B cell (primary cell): Measurements from ENCODE around the gene PUS7. TPM values are rescaled to one million over a fixed set of nuclear protein-coding genes. Genes with fewer than 3 reads are reported as not detected.

Experiments
- ATAC-seq: fragments of 200-7000 bp; cut with Tn5 transposase; one replicate; pipeline ENCODE4 v1.10.0; 2021; ENCODE audit warnings: low read depth, mild to moderate bottlenecking, moderate number of reproducible peaks, moderate library complexity
- CTCF ChIA-PET: fragments of 350-600 bp; sonication (Branson Sonifier 250); formaldehyde crosslinking; loops from one replicate; lab custom pipeline; 2021; ENCODE audit warnings: antibody characterized with exemption, inconsistent platforms; lab: Charles Lee
- POLR2A ChIA-PET: fragments of 350-600 bp; sonication (Branson Sonifier 250); formaldehyde crosslinking; loops from one replicate; lab custom pipeline; 2021; ENCODE audit warnings: antibody characterized with exemption; lab: Charles Lee
- DNase-seq: peaks from one replicate; pipeline ENCODE4 v3.0.0; 2013
- H2AFZ ChIP-seq: 2 replicates; pipeline ENCODE4 v1.6.1; 2012; ENCODE audit warnings: mild to moderate bottlenecking, low read depth, low read length; ENCODE audit not compliant: insufficient read depth, poor library complexity, severe bottlenecking
- H3K27ac ChIP-seq, 2 donors: 1 replicate in 1 of 2; 2 replicates in 1 of 2; pipeline ENCODE4 v1.5.1; 2012 to 2013; ENCODE audit warnings: low read length in 2 of 2, mild to moderate bottlenecking in 2 of 2, moderate library complexity in 1 of 2
- H3K27me3 ChIP-seq, 4 experiments: fragments of 200-600 bp in 1 of 4; sonication (generic) in 1 of 4; replicated peaks in 1 of 4; 1 replicate in 2 of 4; 2 replicates in 2 of 4; pipeline versions ENCODE4 v1.6.1 to v1.7.0; 2013 to 2016; ENCODE audit warnings: low read length in 3 of 4, mild to moderate bottlenecking in 2 of 4, mixed read lengths in 1 of 4, moderate library complexity in 1 of 4; ENCODE audit not compliant: insufficient read depth in 4 of 4, control insufficient read depth in 3 of 4; ENCODE audit errors: control extremely low read depth in 1 of 4
- H3K36me3 ChIP-seq, 2 experiments: replicated peaks in 1 of 2; 1 replicate in 1 of 2; 2 replicates in 1 of 2; pipeline versions ENCODE4 v1.6.1 to v1.7.1; 2013; ENCODE audit warnings: low read length in 1 of 2; ENCODE audit not compliant: insufficient read depth in 2 of 2, control insufficient read depth in 1 of 2; ENCODE audit errors: control extremely low read depth in 1 of 2, extremely low read depth in 1 of 2
- H3K4me1 ChIP-seq, 2 donors: fragments of 200-600 bp in 1 of 2; sonication (generic) in 1 of 2; 1 replicate in 1 of 2; 2 replicates in 1 of 2; pipeline versions ENCODE4 v1.5.1 to v1.6.1; 2013 to 2017; ENCODE audit warnings: low read length in 2 of 2; ENCODE audit not compliant: control insufficient read depth in 2 of 2, insufficient read depth in 2 of 2
- H3K4me2 ChIP-seq: replicated peaks from 2 replicates; pipeline ENCODE3; 2012; ENCODE audit warnings: mild to moderate bottlenecking, low read depth, low read length; ENCODE audit not compliant: poor library complexity, severe bottlenecking
- H3K4me3 ChIP-seq, 5 experiments: fragments of 200-600 bp in 1 of 5; sonication (generic) in 1 of 5; 1 replicate in 3 of 5; 2 replicates in 2 of 5; pipeline versions ENCODE4 v1.5.1 to v1.7.0; 2011 to 2016; ENCODE audit warnings: low read length in 4 of 5, mild to moderate bottlenecking in 4 of 5, low read depth in 2 of 5, control low read depth in 1 of 5, moderate library complexity in 1 of 5; ENCODE audit not compliant: insufficient read depth in 1 of 5; ENCODE audit errors: control extremely low read depth in 1 of 5, extremely low read depth in 1 of 5
- H3K79me2 ChIP-seq: fragments of 200-600 bp; sonication (generic); one replicate; pipeline ENCODE4 v1.6.0; 2016; ENCODE audit warnings: low read length; ENCODE audit not compliant: control insufficient read depth, insufficient read depth
- H3K9ac ChIP-seq: fragments of 200-600 bp; sonication (generic); 2 replicates; pipeline ENCODE4 v1.6.1; 2017; ENCODE audit warnings: mild to moderate bottlenecking, low read length, moderate library complexity
- H3K9me3 ChIP-seq, 3 donors: one replicate each; pipeline versions ENCODE4 v1.6.1 to v1.7.1; 2013; ENCODE audit warnings: low read length in 2 of 3; ENCODE audit not compliant: control insufficient read depth in 2 of 3, insufficient read depth in 1 of 3; ENCODE audit errors: control extremely low read depth in 1 of 3
- H4K20me1 ChIP-seq: 2 replicates; pipeline ENCODE4 v1.6.0; 2012; ENCODE audit warnings: mild to moderate bottlenecking, low read length; ENCODE audit not compliant: insufficient read depth, control insufficient read depth, poor library complexity, severe bottlenecking
- H3K27ac Mint-ChIP-seq: one replicate; pipeline ENCODE4 v1.8.0; 2021; ENCODE audit warnings: mixed read lengths
- H3K27me3 Mint-ChIP-seq: one replicate; pipeline ENCODE4 v1.8.0; 2021; ENCODE audit warnings: mixed read lengths
- H3K4me1 Mint-ChIP-seq: one replicate; pipeline ENCODE4 v1.8.0; 2021; ENCODE audit warnings: mixed read lengths
- H3K4me3 Mint-ChIP-seq: one replicate; pipeline ENCODE4 v1.8.0; 2021; ENCODE audit warnings: mixed read lengths
- H3K9me3 Mint-ChIP-seq: one replicate; pipeline ENCODE4 v1.8.0; 2022; ENCODE audit warnings: mixed read lengths; ENCODE audit not compliant: insufficient read depth
- EZH2 ChIP-seq: IDR thresholded peaks from 2 replicates; pipeline ENCODE4 v1.6.1; 2012; ENCODE audit warnings: borderline replicate concordance, low read depth, mild to moderate bottlenecking, moderate library complexity, low read length; ENCODE audit not compliant: insufficient read depth, poor library complexity, severe bottlenecking
- WGBS: methylation state at CpG from one replicate; pipeline ENCODE4 v1.1.5; 2013; ENCODE audit warnings: missing lambda C conversion rate; ENCODE audit not compliant: insufficient coverage; 5-methylcytosine and 5-hydroxymethylcytosine counted together
- intact Hi-C: fragments of 100-400 bp; cut with micrococcal nuclease; formaldehyde crosslinking; loops from one replicate; pipeline ENCODE4 v1.10.0; 2022
- polyA plus RNA-seq: library from polyadenylated mRNA; depleted of rRNA; stranded (reverse); fragments of >200 nt; gene quantifications from 2 replicates; pipeline ENCODE4 v1.2.3, GENCODE V29; 2012
- total RNA-seq, 2 donors: library from RNA; stranded (reverse); fragments of 120-200 nt in 1 of 2; gene quantifications; 1 replicate in 1 of 2; 2 replicates in 1 of 2; pipeline versions ENCODE4 v1.2.3 to v1.2.4, GENCODE V29; 2013 to 2022
- TF ChIP-seq, protein P1 (sequence below): fragments of 200-600 bp; IDR thresholded peaks from one replicate; pipeline ENCODE4 v1.8.0; 2022; ENCODE audit warnings: antibody characterized with exemption, mild to moderate bottlenecking

Gene PUS7
- total and polyA plus RNA-seq, 2 donors (not counting 1 experiment from before 2014, with no cell fraction given) = 2.0 to 7.7 TPM

- ATAC-seq = no peak
- Histone ChIP-seq H3K79me2 (no peaks in the 10 kb centered on the region), H3K9ac (no peak overlapping the region), H3K4me3 (no peak overlapping the region), H3K9me3 (no peaks in the 10 kb centered on the region), H2AFZ (no peak overlapping the region), H3K4me1 (peaks cover 12 to 17% of the 10 kb centered on the region in 2 donors), H4K20me1 (no peaks in the 10 kb centered on the region), H3K27ac (no peak overlapping the region), H3K27me3 (no peaks in the 10 kb centered on the region), H3K36me3 (peaks cover 2 to 6% of the 10 kb centered on the region in 2 experiments), H3K4me2 (no peak overlapping the region)
- POLR2A ChIA-PET = no interaction called here
- intact Hi-C loops = no loop called here
- H3K9me3 Mint-ChIP-seq = no peaks in the 10 kb centered on the region
- no peak overlapping the region for H3K4me3 Mint-ChIP-seq
- no peak overlapping the region for H3K27ac Mint-ChIP-seq
- 93% methylated on average over 5 of the region's 8 CpGs for WGBS
- no peak for DNase-seq
- no peaks in the 10 kb centered on the region for H3K27me3 Mint-ChIP-seq
- no peak for TF ChIP-seq EZH2
- TF ChIP-seq, protein P1, sequence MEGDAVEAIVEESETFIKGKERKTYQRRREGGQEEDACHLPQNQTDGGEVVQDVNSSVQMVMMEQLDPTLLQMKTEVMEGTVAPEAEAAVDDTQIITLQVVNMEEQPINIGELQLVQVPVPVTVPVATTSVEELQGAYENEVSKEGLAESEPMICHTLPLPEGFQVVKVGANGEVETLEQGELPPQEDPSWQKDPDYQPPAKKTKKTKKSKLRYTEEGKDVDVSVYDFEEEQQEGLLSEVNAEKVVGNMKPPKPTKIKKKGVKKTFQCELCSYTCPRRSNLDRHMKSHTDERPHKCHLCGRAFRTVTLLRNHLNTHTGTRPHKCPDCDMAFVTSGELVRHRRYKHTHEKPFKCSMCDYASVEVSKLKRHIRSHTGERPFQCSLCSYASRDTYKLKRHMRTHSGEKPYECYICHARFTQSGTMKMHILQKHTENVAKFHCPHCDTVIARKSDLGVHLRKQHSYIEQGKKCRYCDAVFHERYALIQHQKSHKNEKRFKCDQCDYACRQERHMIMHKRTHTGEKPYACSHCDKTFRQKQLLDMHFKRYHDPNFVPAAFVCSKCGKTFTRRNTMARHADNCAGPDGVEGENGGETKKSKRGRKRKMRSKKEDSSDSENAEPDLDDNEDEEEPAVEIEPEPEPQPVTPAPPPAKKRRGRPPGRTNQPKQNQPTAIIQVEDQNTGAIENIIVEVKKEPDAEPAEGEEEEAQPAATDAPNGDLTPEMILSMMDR = no peak
- H3K4me1 Mint-ChIP-seq = peaks cover 21% of the 10 kb centered on the region
- CTCF ChIA-PET = no interaction called here
Observed at GRCh38 chr7:105457619-105458225, 64.3 kb downstream of the PUS7 start.

DNA sequence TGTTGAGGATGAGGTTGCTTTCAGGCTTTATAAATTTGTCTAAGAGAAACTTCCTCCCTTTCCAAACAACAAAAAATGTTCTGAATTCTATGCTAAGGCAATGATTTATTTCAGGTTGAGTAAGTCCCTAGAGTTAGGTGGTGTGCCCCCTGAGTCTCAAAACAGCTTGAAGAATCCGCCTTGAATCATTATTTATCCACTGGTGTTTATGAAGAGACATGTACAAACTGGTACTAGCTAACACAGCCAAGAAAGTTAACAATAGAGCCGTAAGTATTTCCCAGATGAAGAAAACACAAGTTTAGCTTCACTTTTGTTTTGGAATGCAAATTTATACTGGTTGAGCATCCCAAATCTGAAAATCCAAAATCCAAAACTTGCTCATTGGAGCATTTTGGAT, 67.2 kb downstream of the PUS7 start:
- H3K9me3 Mint-ChIP-seq = no peaks in the 10 kb centered on the region
- no peaks in the 10 kb centered on the region for H3K79me2 ChIP-seq
- no peaks in the 10 kb centered on the region for H4K20me1 ChIP-seq
- no peaks in the 10 kb centered on the region for H3K27me3 Mint-ChIP-seq
- no peak overlapping the region for H3K4me3 Mint-ChIP-seq
- H3K4me1 ChIP-seq = peaks cover 16 to 22% of the 10 kb centered on the region in 2 donors
- peaks cover 33% of the 10 kb centered on the region for H3K4me1 Mint-ChIP-seq
- H2AFZ ChIP-seq = no peak overlapping the region
- H3K36me3 ChIP-seq = peaks cover 2 to 4% of the 10 kb centered on the region in 2 experiments
- DNase-seq = no peak
- CTCF ChIA-PET = interaction anchor here (1.0 to 1.3 kb wide), 2 partner anchors 10 to 25 kb away, joined by 3 read pairs; no protein-coding TSS in a partner anchor
- H3K27ac Mint-ChIP-seq = no peak overlapping the region
- WGBS = no CpG with 5 or more reads among the region's 2 CpGs
- TF ChIP-seq EZH2 = no peak
- TF ChIP-seq, protein P1 = no peak
- POLR2A ChIA-PET = no interaction called here
- H3K27ac ChIP-seq = no peak overlapping the region
- H3K4me2 ChIP-seq = no peak overlapping the region
- peaks cover 0 to 8% (median 0%) of the 10 kb centered on the region in 3 donors for H3K9me3 ChIP-seq
- no peak overlapping the region for H3K4me3 ChIP-seq
- intact Hi-C loops = no loop called here
- H3K27me3 ChIP-seq = no peaks in the 10 kb centered on the region
- no peak for ATAC-seq
- no peak overlapping the region for H3K9ac ChIP-seq
